ENCODE results near the gene RPTOR.
"Not testable (repeated sequence)": the region's sequence is repeated elsewhere in the genome, so short reads cannot be mapped to it uniquely, and the experiment has no call there.

Gene RPTOR

DNA sequence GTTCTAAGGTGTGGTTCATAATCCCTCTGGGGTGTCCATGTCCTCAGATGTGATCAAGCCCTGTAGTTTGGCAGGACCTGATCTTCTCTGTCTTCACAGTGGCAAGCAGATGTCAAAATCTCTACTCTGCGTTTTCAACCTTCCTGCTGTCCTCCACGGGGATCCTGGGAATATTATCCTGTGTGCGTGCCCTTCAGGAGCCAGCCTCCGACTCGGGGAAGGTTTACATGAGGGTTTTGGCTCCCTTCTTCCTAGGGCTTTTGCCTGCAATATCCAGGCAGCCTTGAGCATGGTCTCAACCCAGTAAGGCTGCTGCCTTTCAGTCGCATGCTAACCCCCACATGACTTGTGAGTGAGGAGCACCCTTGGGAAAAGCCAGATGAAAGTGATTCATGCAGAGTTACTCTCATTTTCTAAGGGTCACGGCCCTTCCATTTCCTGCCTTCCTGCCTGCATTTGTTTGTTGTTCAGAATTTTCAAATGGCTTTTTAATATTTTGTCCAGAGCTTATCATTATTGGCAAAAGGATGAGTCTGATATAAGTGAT lies 244.8 kb downstream of the RPTOR start:
- DNase-seq, result no peak

DNA sequence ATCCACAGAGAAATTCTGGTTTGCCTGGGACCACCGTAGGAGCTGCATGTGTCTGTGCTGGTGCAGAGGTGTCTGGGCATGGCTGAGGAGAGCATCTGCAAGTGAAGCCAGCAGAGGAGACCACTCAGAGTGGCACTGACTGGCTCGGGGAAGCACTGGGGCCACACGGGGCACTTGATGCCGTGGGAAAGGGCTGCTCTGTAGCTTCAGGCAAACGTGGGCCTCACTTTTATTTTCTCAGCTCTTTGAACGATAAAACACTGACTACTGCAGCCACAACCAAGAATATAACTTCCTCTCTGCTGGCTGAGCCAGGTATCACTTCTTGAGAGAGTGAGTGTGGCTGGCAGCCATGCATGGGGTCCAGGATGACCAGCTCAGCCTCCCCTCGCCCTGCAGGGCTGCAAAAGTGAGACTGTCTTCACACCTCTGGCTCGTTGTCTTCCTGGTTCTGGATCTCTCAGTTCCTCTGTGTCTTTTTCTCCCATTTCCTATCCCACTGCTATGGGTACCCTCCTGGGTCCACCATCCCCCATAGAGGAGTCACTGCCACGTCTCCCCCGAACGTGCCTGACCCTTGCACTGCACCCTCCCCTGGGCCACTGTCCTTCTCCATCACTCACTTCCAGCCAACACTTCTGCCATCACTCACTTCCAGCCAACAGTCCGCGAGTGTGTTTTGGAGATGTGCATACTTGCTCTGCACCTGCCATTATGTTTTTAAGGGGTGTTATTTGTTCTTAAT lies 245.6 kb downstream of the RPTOR start:
- no peak for DNase-seq

DNA sequence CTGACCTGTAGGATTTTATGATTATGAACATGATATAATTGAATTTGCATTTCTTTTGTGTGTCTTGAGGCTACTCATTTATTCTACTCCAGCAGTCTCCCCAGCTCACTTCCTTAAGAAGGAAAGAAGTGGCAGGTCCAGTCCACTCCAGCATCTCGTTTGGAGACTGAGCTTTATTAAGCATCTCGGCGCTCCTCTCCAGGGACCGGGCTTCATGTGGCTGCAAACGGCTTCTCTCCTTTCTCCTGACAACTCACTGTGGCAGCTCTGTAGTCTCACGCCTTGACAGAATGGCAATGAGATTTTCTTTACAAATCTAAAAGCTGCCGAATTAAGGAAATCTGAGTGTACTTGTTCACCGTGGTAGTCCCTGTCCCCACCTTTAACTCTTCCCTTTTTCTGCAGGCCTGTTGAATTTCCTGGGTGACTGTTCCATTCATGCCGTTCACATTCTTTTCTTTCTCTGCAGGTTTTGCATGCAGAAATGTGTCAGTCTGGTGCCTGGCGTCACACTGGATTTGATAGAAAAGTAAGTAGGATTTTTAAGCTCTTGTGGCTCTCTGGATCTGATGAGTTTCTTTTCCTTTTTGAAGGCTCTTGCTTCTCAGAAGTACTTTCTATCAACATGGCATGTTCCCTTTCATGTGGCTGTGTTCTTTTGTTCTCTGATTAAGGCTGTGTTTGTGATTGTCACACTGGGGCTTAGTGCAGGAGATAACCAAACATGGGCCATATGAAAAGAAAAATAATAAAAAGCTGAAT lies 246.5 kb downstream of the RPTOR start:
- DNase-seq, result no peak

DNA sequence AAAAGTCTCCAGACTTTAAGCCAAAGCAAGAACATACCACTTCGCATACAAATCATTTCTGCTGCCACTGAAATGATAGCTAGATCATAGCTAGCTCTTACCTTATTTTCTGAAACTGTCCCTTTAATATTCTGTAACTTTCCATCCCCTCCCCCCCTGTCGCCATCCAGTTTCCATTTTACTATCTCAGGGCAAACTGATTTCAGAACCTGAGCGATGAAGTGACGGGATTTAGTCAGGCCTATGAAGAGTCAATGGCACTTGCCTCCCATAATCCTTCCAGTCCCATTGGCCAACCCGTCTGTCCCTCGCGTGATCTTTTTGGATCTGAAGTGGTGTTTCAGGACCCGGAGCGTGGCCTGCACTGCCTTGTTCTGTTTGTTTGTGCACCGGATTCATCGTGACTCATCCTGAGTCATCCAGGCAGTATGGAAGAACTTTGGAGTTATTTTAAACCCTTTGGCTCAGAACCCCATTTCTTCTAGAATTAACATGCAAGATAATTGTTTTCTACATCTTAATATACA lies 247.2 kb downstream of the RPTOR start:
- no peak for DNase-seq

DNA sequence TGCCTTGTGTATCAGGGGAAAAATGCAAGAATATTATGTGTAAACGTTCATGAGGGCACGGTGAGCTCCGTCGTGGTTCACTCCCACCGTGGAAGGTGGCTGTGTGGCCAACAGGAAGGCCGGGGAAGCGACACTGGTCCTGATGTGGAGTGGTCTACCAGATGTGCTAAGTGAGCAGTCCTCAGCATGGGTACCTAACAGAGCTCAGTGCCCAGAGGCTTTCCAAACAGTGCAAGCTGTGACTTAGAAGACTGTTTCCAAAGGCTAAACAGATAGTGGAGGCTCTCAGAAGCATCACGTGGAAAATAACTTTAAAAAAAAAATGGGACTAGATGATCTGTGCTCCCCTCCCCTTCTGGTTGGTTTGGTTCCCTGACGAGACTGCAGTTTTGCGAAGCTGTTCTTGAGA lies 247.7 kb downstream of the RPTOR start:
- DNase-seq, result no peak

DNA sequence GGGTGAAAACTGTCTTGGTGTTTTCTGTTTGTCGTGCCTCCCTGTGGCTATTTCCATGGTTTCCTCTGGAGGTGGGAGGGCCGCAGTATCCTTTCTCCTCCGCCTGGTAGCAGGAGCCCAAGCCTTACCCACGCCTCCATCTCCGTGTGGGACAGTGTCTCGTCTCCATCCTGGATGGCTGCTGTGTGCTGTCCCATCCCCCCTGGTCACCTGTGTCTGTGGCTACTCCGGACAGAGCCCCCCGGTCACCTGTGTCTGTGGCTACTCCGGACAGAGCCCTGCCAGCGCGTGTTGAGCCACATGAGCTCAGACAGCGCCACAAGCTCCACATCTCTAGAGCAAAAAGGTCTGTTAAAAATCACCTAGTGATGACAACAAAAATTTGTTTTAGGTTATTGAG lies 248.8 kb downstream of the RPTOR start:
- no peak for DNase-seq

DNA sequence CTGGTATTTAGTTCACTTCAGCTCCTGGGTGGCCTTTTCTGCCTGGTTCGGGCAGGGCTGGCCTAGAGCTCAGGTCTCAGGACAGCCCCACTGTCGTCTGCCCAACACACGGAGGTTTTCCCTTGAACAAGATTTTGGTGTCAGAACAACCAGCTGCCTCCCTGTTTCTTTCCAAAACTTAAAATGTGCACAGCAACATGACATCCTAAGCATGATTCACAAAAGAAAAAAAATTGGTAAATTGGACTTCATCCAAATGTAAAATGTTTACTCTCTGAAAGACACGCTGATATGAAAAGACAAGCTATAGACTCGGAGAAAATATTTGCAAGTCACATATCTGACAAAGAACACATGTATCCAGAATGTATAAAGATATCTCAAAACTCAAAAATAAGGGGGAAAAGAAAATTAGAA lies 249.2 kb downstream of the RPTOR start:
- no peak for DNase-seq

DNA sequence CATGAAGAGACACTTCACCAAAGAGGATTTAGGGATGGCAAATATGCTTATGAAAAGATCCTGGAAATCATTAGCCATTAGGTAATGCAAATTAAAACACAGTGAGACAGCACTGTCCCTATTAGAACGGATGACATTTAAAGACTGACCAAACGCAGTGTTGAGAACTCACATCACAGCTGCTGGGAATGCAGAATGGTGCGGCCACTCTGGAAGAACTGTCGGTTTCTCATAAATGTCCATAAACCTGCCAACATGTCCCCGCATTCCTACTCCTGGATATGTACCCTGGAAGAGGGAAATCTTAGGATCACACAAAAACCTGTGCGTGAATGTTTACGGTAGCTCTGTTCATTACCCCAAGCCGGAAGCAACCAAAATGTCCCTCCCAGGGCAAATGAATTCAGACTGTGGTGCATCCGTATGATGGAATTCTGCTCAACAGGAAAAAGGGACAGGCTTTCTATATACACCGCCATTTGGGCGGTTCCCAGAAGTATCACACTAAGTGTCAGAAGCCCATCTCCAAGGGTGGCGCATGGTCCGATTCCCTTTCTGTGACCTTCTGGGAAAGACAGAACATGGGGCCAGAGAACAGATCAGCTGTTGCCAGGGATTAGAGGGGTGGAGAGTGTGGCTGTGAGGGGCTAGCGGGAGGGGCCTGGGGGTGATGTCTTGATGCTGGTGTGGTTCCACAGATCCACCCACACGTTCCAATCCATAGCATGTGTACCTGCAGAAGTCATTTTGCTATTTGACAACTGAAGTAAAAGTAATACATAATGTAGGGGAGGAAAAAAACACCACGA lies 249.8 kb downstream of the RPTOR start:
- DNase-seq, result no peak

DNA sequence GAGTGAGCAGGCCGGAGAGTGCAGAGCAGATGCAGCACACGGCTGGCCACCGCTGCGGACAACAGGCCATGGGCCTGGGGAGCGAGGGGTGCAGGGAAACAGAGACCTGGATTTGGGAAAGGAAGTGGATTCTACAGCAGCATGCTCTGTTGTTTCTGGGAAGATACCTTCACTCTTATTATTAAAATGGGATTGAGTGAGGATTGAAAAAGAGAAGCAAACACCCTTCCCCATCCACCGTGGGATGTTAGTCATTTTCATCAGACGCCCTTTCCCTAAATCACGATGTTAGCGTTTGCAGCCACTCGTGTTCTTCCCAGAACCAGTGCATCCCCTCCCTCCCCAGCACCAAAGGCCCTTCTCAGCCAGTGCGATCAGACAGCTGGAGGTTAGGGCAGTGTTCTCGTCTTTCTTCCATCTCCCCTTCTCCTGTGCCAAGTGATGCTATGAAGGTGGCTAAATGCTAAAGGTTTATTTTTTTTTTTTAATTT lies 250.5 kb downstream of the RPTOR start:
- no peak for DNase-seq

DNA sequence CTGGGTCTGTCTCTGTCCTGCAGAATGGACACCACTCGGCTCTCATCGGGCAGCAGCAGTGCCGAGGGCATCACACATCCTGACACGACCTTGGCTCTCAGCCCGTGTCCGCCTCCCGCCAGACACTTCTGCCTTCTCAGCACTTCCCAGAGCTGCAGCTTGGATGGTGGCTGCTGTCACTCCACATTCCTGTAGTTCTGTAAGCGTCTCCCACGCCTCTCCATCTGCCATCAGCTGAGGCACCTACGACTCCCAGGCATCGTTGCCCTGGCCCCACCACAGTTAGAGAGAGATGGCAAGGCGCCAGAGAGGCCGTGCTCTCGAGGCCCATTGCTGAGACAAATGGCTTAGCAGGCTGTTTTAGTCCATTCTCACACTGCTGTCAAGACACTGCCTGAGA lies 251.1 kb downstream of the RPTOR start:
- DNase-seq, result no peak

DNA sequence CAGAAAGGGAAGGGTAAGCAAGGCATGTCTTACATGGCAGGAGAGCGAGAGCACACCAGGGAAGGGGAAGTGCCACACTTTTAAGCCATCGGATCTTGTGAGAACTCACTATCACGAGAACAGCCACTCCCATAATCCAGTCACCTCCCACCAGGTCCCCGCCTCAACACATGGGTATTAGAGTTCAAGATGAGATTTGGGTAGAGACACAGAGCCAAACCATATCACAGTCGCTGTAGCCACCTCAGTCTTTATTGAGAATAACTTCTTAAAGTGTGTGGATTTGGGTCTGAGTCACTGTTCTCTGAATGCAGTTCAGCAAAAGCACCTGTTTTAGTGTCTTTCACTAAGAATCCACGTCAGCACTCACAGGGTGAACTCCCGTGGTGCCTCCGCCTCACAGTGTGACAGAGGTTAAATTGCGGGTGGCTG lies 251.8 kb downstream of the RPTOR start:
- DNase-seq, result no peak

DNA sequence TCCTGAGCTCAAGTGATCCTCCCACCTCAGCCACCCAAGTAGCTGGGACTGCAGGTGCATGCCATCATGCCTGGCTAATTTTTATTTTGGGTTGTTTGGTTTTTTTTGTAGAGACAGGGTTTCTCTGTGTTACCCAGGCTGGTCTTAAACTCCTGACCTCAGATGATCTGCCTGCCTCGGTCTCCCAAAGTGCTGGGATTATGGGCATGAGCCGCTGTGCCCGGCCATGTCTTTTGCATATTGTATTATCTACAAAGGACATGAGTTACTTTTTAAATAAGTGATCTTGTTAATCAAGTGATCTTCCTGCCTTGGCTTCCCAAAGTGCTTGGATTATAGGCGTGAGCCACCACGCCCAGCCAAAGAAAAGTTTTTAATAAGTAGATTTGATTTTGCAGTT lies 252.6 kb downstream of the RPTOR start:
- DNase-seq, result not testable (repeated sequence)

DNA sequence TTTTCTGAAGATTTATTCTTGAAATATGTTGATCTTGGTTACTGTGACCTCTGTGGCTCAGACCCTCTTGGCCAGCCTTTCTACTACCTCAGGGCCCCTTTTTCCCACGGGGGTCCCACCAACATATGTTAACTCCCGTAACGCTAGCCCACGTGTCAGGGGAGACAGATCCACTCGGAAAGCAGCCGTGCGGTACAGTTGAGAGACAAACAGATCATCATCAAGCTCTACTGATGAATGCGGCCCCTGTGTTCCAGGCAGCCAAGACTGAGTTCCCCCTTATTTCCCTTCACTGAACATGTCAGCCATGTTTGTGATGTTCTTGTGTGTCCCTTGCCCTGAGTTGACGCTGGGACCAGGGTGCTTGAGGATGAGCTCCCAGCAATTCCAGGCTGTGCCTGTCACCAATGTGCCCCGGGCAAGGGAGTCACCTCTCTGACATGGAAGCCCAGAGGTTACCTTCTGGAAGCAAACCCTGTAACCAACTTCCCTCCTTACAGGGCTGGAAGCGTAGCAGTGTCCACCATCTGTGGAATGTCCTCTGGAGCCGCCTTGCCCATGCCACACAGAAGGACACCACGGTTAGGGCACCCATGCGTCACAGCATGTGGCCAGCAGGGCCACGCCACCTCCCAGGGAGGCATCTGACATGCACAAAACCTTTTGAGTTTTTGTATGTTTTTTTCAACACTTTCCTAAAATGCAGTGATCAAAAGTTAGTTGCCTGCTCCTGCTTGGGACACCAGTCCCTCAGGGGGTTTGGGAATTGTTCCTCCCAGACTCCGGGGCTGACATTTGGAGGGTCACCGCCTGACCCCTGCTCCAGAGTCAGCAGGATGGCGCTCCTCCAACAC lies 253.3 kb downstream of the RPTOR start:
- DNase-seq, result no peak

DNA sequence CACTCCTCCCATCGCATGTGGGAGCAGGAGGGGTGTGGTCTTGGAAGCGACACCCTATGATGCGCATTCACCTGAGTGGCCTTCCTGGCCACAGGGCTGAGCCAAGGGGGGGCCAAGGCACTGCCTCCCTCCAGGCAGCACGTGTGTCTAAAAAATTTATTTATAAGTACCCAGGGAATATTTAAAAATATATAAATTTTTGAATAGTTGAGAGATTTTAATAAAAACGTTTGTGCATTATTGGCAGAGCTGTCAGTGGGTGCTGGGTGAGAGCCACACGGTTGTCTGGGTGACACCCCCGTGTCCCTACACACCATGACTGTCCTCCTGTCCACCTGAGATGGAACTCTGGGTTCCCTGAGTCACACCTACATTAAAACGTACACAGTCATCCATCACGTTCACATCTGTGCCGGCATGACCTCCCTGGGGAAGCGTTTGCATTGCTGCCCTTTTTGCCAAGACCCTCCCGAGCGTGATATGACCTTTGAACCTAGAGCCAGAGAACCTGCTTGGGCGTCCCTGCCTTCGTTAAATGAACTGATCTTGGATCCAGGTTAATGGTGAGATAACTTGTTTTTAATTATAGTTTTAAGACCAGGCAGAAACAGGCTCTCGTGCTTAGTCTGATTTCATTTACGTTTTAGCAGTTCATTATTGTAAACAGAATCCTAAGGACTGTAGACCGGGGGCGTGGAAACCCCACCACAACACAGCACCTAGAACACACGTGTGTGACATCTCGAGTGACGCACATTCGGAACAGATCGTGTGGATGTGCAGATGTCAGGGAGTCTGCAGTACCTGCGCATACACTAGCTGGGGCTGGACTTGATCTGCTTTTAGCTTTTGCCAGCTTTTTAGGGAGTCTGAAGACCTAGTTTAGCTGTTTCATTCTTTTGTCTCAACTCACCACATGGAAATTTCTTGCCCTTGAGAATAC lies 254.2 kb downstream of the RPTOR start:
- DNase-seq, result no peak

DNA sequence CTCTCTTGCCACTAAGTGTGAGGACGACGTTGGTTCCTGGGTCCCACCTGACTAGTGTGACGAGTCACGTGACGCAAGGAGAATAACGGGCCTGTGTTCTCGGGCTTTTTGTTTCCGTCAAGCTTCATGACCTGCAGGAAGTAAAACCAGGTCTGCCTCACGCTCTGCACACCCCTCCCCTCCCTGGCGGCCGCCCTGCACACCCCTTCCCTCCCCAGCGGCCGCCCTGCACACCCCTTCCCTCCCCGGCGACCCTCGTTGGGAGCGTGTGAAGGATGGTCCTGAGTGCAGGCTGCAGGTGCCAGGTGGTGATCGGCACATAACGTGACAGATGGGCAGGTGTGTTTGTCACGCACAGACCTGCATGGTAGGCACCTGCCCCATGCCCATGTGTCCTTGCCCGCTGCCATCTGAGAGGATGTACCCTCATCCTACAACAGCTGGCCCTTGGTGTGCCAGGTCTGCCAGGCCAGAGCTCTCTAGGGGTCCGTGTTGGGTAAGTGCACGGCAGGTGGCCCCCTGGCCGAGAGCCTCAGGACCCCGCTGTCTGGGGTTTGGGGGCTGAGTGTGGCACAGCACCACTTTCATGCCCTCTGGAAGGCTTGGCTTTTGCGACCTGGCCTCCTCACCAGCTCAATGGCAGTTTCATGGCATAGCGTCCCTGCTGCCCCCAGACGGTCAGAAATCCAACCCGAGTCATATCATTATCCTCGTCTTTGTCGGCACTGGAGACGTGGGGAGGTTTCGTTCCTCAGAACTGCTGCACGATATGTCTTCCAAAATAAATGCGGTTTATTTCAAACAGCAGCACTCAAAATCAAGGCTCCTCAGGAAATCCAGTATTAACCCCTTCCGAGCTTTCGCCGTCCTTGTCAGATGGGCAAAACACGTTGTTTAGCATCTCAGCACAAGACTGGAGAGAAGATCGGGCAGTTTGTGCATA lies 255.2 kb downstream of the RPTOR start:
- no peak for DNase-seq

DNA sequence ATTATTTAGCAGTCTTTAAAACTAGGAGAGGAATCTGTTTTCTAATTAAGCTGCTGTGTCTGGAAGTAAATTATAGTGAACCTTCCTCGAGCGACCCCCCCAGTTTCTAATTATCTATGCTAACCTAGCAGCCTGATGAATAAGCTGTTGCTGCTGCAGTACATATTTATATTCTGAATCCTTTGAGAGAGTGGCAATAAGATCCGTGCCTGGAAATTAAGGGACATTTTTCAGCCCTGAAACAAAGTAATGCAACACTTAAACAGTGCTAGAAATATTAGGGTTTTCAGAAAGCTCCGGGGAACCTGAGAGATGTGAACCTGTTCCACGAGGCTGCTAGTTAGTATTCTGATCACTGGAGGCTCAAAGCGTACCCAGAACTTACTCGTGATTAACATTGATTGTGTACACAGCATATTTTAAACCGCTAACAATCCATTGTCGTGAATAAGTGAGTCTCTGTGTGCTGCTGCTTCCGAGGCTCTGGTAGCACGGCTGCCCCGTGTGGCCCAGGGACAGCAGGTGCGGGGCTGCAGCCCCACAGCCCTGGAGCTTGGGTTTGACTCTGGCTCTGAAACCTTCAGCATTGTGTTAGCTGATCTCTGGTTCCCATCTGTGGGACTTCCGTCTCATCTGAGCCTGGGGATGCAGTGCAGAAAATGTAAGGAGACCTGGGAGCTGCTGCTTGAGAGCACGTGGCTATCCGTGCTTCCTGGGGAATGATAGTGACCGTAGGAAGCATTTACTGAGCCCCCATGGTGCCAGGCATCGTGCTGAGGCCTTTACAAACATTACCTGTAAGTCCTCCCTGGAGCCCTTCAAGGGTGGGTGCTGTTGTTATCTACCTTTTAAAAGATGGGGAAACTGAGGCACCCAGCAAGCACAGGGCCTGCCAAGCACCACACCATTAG lies 256.1 kb downstream of the RPTOR start:
- DNase-seq, result no peak

DNA sequence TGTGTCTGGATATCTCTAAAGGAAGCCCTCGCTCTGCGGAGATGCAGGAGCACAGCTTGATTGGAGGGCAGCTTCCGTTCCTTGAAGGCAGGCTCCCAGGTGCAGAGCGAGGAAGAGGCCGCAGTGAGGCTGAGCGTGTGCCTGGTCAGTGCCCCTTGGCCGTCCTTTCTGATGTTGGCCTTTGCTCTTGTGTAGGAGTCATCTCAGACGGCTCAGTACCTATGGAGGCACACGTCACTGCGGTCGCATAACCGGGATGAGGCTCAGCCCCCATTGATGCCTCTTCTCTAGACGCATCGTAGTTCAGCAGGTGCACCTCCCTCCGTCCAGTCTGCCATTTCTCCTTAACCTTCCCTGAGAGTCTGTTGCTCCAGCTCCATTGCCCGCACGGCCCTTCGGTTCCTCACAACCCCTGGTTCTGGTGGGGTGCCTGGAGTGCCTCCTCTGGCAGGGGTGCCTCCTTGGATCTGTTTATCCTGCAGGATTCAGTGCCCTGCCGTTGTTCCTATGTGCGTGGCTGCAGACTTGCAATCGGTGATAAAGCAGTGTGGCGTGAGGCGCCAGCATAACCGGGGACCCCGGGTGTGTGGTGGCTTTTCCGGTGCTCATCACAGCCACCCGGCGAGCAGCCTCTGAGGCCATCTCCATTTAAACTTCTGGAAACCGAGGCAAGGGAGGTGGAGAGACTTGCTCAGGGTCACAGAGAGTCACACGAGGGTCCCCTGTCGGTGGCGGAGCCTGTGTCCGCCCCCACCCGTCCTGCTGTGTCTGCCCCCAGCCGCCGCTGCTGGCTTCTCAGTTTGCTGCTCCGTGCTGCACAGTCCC lies 258.2 kb downstream of the RPTOR start:
- DNase-seq, result no peak
